Parathyroid adenoma (tissue), 2 donors: ENCODE data around the gene CAPRIN2.

Experiments
- H2AFZ ChIP-seq: fragments of 300-600 bp; sonication (generic); one replicate; pipeline ENCODE4 v1.7.0; 2017; ENCODE audit warnings: antibody characterized with exemption, mild to moderate bottlenecking
- H3K27ac ChIP-seq: fragments of 300-600 bp; sonication (generic); one replicate; pipeline ENCODE4 v1.7.0; 2017
- H3K27me3 ChIP-seq: fragments of 300-600 bp; sonication (generic); one replicate; pipeline ENCODE4 v1.7.0; 2017; ENCODE audit warnings: low read length; ENCODE audit not compliant: control insufficient read depth, insufficient read depth
- H3K36me3 ChIP-seq: fragments of 300-600 bp; sonication (generic); one replicate; pipeline ENCODE4 v1.7.0; 2017; ENCODE audit warnings: low read length; ENCODE audit not compliant: control insufficient read depth, insufficient read depth
- H3K4me1 ChIP-seq: fragments of 300-600 bp; sonication (generic); one replicate; pipeline ENCODE4 v1.7.0; 2017; ENCODE audit warnings: control low read depth
- H3K4me2 ChIP-seq: fragments of 300-600 bp; sonication (generic); one replicate; pipeline ENCODE4 v1.7.0; 2017; ENCODE audit warnings: low read length
- H3K4me3 ChIP-seq: fragments of 300-600 bp; sonication (generic); one replicate; pipeline ENCODE4 v1.7.0; 2017; ENCODE audit warnings: low read depth, low read length
- H3K79me2 ChIP-seq: fragments of 300-600 bp; sonication (generic); one replicate; pipeline ENCODE4 v1.7.0; 2017; ENCODE audit warnings: control low read depth
- H3K9ac ChIP-seq: fragments of 300-600 bp; sonication (generic); one replicate; pipeline ENCODE4 v1.7.0; 2017; ENCODE audit warnings: mild to moderate bottlenecking
- H3K9me3 ChIP-seq: fragments of 300-600 bp; sonication (generic); one replicate; pipeline ENCODE4 v1.7.0; 2017; ENCODE audit warnings: low read length; ENCODE audit not compliant: control insufficient read depth
- TF ChIP-seq, protein P1 (sequence below): fragments of 300-600 bp; sonication (generic); IDR thresholded peaks from one replicate; pipeline ENCODE4 v1.7.0; 2017; ENCODE audit warnings: antibody characterized with exemption, mild to moderate bottlenecking
- donor health status: primary hyperparathyroidism.

Gene CAPRIN2

DNA sequence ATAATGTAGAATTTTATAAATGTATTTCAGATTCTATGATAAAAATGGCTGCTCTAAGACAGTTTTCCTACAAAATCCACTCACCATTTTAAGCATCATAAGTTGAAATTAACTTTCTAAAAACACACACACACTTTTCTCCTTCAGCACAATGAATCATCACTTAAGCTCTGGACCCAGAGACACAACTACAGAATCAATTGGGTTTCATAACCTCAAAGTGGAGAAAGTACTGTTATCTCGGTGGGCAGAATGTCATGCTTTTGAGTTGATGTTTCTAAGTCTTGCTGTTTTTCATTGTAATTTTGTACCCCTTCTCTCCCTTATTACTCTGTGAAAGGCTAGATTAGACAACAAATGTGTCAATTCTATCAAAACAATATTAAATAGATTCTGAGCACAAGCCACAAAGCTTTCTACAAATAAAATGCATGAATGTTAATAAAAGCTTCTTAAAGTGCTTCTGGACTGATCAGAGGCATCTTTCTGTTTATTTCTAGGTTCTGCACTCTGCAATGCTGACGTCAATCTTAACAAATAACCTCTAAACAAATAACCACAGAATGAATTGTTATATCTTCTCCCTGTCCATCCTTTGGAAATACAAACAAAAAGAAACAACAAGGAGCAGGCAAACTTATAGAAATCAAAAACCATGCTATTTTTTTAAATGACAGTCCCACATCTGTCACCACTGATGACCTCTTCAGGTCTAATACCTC is 67.3 kb downstream of the CAPRIN2 start:
- H3K4me3 ChIP-seq = no peak overlapping the region
- H3K4me2 ChIP-seq = no peak overlapping the region
- no peak overlapping the region for H3K9ac ChIP-seq
- no peak overlapping the region for H2AFZ ChIP-seq
- H3K9me3 ChIP-seq = no peaks in the 10 kb centered on the region
- H3K27me3 ChIP-seq = no peaks in the 10 kb centered on the region
- peaks cover under 1% of the 10 kb centered on the region for H3K4me1 ChIP-seq
- H3K27ac ChIP-seq = no peak overlapping the region
- TF ChIP-seq, protein P1, sequence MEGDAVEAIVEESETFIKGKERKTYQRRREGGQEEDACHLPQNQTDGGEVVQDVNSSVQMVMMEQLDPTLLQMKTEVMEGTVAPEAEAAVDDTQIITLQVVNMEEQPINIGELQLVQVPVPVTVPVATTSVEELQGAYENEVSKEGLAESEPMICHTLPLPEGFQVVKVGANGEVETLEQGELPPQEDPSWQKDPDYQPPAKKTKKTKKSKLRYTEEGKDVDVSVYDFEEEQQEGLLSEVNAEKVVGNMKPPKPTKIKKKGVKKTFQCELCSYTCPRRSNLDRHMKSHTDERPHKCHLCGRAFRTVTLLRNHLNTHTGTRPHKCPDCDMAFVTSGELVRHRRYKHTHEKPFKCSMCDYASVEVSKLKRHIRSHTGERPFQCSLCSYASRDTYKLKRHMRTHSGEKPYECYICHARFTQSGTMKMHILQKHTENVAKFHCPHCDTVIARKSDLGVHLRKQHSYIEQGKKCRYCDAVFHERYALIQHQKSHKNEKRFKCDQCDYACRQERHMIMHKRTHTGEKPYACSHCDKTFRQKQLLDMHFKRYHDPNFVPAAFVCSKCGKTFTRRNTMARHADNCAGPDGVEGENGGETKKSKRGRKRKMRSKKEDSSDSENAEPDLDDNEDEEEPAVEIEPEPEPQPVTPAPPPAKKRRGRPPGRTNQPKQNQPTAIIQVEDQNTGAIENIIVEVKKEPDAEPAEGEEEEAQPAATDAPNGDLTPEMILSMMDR = no peak
- H3K79me2 ChIP-seq = no peaks in the 10 kb centered on the region
- H3K36me3 ChIP-seq = no peaks in the 10 kb centered on the region

GRCh38 chr12:30679241-30679640 is 75.5 kb downstream of the CAPRIN2 start:
- Histone ChIP-seq H3K27me3 (no peaks in the 10 kb centered on the region), H2AFZ (no peak overlapping the region), H3K4me1 (no peaks in the 10 kb centered on the region), H3K79me2 (no peaks in the 10 kb centered on the region), H3K4me3 (no peak overlapping the region), H3K9me3 (no peaks in the 10 kb centered on the region), H3K9ac (no peak overlapping the region), H3K27ac (no peak overlapping the region), H3K36me3 (no peaks in the 10 kb centered on the region), H3K4me2 (no peak overlapping the region)
- TF ChIP-seq, protein P1 = no peak

DNA sequence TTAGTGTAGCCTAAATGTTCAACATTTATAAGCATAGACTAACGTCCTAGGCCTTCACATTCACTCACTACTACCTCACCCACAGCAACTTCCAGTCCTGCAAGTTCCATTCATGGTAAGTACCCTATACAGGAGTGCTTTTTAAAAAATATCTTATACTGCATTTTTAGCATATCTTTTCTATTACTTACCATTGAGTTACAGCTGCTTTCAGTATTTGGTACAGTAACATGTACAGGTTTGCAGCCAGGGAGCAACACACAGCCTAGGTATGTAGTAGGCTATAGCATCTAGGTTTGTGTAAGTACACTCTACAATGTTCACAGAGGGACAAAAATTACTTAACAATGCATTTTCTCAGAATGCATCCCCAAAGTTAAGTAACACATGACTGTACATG is 76.5 kb downstream of the CAPRIN2 start:
- Histone ChIP-seq H3K79me2 (no peaks in the 10 kb centered on the region), H3K27ac (no peak overlapping the region), H3K27me3 (no peaks in the 10 kb centered on the region), H3K4me3 (no peak overlapping the region), H3K9ac (no peak overlapping the region), H3K4me1 (no peaks in the 10 kb centered on the region), H3K36me3 (no peaks in the 10 kb centered on the region), H2AFZ (no peak overlapping the region), H3K9me3 (no peaks in the 10 kb centered on the region), H3K4me2 (no peak overlapping the region)
- TF ChIP-seq, protein P1 = no peak

GRCh38 chr12:30661210-30661609 is 93.5 kb downstream of the CAPRIN2 start:
- no peaks in the 10 kb centered on the region for H3K36me3 ChIP-seq

More at GRCh38 chr12:30661210-30661609, 93.5 kb downstream of the CAPRIN2 start:
- Histone ChIP-seq H3K9ac (no peak overlapping the region), H3K4me2 (no peak overlapping the region), H2AFZ (no peak overlapping the region), H3K9me3 (no peaks in the 10 kb centered on the region), H3K27me3 (no peaks in the 10 kb centered on the region), H3K27ac (no peak overlapping the region), H3K4me1 (no peaks in the 10 kb centered on the region), H3K4me3 (no peak overlapping the region), H3K79me2 (no peaks in the 10 kb centered on the region)
- TF ChIP-seq, protein P1 = no peak
